ENCODE data around the gene LRRC15.

Gene LRRC15

GRCh38 chr3:194326192-194326967 is 43.2 kb downstream of the LRRC15 start:
- no peak for TF ChIP-seq CTCF (IDR thresholded peaks at IDR 0.05; ENCODE audit: insufficient read depth, missing control alignments)
- DNase-seq (ENCODE audit: insufficient read length, low spot score) (no peak), FAIRE-seq (no peak)

- DNase-seq (ENCODE audit: insufficient read length, low spot score) (peak; percentile 82), FAIRE-seq (no peak)
- peak; percentile 6 for TF ChIP-seq CTCF (IDR thresholded peaks at IDR 0.05; ENCODE audit: insufficient read depth, missing control alignments)
Measured at GRCh38 chr3:194325424-194326153, 44.0 kb downstream of the LRRC15 start.

GRCh38 chr3:194324823-194325327 is 44.7 kb downstream of the LRRC15 start:
- no peak for FAIRE-seq
- no peak for TF ChIP-seq CTCF (IDR thresholded peaks at IDR 0.05; ENCODE audit: insufficient read depth, missing control alignments)
- DNase-seq (ENCODE audit: insufficient read length, low spot score): no peak

DNA sequence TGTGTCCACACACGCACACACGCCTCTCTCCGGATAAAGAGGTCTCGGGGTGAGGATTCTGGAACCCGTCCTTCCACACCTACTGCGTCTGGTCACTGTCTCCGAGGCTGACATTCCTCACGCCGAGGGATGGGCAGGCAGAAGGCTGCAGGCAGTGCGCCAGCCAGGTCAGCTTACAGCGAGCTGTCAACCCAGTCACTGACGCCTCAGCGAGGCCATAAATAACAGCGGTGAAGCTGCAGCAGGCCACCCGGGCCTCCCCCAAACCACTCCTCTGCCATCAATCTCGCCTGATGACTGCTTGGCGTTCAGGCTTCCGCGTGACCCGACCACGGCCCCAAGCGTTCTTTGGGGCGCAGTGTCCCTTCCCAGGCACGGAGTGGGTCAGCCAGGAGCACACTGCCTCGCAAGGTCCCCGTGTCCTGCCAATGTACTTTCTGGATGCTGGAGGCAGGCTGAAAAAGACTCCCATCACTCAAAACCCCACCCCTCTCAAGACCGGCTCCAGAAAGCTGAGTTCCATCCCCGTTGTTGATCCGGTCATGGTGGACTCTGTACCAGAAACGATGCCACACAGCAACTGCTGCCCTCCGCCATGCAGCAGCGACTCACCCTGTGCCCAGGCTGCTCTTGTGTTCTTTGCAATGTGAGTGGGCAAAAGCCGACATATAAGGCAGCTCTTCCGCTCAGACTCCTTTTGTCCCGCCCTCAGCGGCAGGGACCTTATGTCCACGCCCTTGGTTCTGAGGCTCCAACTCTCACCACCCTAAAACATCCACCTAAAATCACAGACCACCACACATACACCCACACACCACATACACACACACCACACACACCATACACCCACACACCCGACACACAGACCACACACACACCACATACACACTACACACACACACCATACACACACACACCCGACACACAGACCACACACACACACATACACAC is 45.5 kb downstream of the LRRC15 start:
- no peak for FAIRE-seq

DNA sequence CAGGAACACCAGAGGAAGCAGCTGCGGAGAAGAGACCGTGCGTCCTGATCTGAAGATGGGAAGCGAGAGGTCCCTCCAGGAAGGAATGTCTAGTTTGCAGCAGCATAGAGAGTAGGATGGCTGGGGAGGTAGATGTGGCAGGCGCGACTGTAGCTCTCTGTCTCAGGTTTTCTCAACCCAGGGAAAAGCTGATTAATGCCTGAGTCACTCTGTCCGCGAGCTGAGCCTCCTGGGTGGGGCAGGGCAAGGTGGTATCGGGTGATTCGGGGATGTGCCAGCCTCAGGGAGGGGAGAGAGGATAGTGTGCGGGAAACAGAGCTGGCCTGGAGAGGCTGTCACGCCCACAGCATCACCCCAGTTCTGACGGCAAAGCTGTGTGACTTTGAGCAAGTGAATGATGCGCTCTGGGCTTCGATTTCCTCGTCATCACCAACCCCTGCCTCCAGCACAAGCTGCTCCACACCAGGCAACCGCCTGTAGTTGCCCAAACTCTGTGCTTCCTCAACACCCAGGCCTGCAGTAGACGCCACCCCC is 46.8 kb downstream of the LRRC15 start:
- DNase-seq (ENCODE audit: insufficient read length, low spot score): no peak
- FAIRE-seq: no peak
- TF ChIP-seq CTCF (IDR thresholded peaks at IDR 0.05; ENCODE audit: insufficient read depth, missing control alignments): no peak

More for the DNA sequence above, 45.5 kb downstream of the LRRC15 start:
- no peak for TF ChIP-seq CTCF (IDR thresholded peaks at IDR 0.05; ENCODE audit: insufficient read depth, missing control alignments)
- no peak for DNase-seq (ENCODE audit: insufficient read length, low spot score)

DNA sequence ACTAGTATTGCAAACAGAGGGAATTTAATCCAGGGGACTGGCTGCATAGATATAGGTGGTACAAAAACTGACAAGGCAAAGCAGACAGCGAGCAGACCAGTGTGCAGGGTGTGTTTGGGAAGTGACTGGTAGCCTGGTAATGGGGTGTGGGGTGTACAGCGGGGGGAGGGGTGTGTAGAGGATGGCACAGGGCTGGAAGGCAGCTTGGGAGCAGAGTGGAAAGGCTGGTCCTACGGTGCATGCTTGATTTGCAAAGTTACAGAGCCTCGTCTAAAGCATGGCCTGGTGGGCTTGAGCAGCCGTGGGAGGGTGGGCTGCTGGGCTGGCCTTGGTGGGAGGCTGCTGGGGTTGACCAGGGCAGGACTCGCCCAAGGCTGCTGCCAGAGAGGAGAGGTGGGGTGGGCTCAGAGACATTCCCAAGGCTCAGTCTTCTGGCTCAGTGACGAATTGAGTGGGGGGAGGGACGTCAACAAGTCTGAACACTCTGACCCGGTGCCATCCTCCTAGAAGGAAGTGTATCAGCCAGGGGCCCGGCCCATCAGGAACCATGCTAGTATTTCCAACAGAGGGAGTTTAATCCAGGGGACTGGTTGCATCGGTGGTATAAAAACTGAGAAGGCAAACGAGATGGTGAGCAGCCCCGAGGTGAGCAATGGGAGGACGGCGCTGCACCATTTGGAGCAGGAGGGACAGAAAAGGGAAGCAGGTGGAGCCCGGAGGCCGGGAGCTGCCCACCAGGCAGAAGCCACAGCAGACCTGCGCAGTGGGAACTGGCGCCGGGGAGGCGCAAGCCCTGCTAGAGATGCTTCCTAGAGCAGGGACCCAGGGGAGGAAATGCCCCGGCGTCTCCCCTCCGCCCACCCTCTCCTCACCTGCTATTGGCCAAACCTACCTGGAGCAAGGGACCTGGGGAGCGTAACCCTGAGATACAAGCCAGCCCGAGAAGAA is 47.6 kb downstream of the LRRC15 start:
- TF ChIP-seq CTCF (IDR thresholded peaks at IDR 0.05; ENCODE audit: insufficient read depth, missing control alignments): no peak
- DNase-seq (ENCODE audit: insufficient read length, low spot score) (no peak), FAIRE-seq (no peak)

Data from D721Med (cell line).